Mucosa of descending colon (tissue), 3 donors: ENCODE data around the gene PCARE. TPM values are rescaled to one million over a fixed set of nuclear protein-coding genes. Genes with fewer than 3 reads are reported as not detected.
"Not testable (repeated sequence)": the region's sequence is repeated elsewhere in the genome, so short reads cannot be mapped to it uniquely, and the experiment has no call there.

Source experiments
- ATAC-seq: fragments of 200-7000 bp; cut with Tn5 transposase; one replicate; pipeline ENCODE4 v1.9.1; 2020; ENCODE audit warnings: mild to moderate bottlenecking, moderate library complexity
- DNase-seq, 3 donors: peaks; one replicate each; pipeline ENCODE4 v3.0.0-alpha.2; 2020
- H3K36me3 ChIP-seq: fragments of 200-600 bp; one replicate; pipeline ENCODE4 v1.8.0; 2021; ENCODE audit warnings: low read depth, mild to moderate bottlenecking
- H3K4me1 ChIP-seq: fragments of 200-600 bp; one replicate; pipeline ENCODE4 v1.8.0; 2021; ENCODE audit warnings: low read depth, mild to moderate bottlenecking
- H3K4me3 ChIP-seq: fragments of 200-600 bp; one replicate; pipeline ENCODE4 v1.8.0; 2021; ENCODE audit warnings: mild to moderate bottlenecking
- H3K9me3 ChIP-seq: fragments of 200-600 bp; one replicate; pipeline ENCODE4 v1.8.0; 2021; ENCODE audit warnings: mild to moderate bottlenecking
- CTCF ChIP-seq: fragments of 200-600 bp; IDR thresholded peaks from one replicate; pipeline ENCODE4 v1.8.0; 2022; ENCODE audit warnings: antibody characterized with exemption, mild to moderate bottlenecking
- intact Hi-C, 2 donors: fragments of 100-400 bp; cut with DNase I in 1 of 2; cut with micrococcal nuclease in 1 of 2; formaldehyde crosslinking; loops; one replicate each; pipeline versions ENCODE4 v1.11.0 to v1.11.1; 2022; cut with DNase I, micrococcal nuclease
- total RNA-seq, 3 donors: library from RNA; stranded (reverse); fragmentation: NEBNext Ultra II Directional in 2 of 3; extraction: Animal tissue kit (Norgen Biotek cat#: 25700) in 2 of 3; gene quantifications; one replicate each; pipeline versions ENCODE4 v1.2.1 to v1.2.4, GENCODE V29; 2021 to 2023
- donor health status: DM: no; HTN: no; CAD: no; lungs with moderate emphysema.
- donor health status: DM: no; HTN: no; CAD: no.
- donor health status: DM: no; HTN: yes; CAD: no.

The PCARE gene
- total RNA-seq, 3 donors from 2014 or later: not detected

GRCh38 chr2:29112379-29112778 lies 38.1 kb upstream of the PCARE start:
- H3K36me3 ChIP-seq: no peaks in the 10 kb centered on the region
- H3K4me3 ChIP-seq: no peak overlapping the region
- no peak for TF ChIP-seq CTCF
- no peaks in the 10 kb centered on the region for H3K4me1 ChIP-seq
- DNase-seq (no peak), ATAC-seq (no peak)
- intact Hi-C loops: no loop called here
- no peaks in the 10 kb centered on the region for H3K9me3 ChIP-seq

- Histone ChIP-seq H3K36me3 (no peaks in the 10 kb centered on the region), H3K4me3 (no peak overlapping the region), H3K4me1 (no peaks in the 10 kb centered on the region), H3K9me3 (no peaks in the 10 kb centered on the region)
- TF ChIP-seq CTCF: no peak
- intact Hi-C loops: no loop called here
- DNase-seq: no peak
- ATAC-seq: no peak
These were observed 36.7 kb upstream of the PCARE start for GRCh38 chr2:29110916-29111535.

- no peak for DNase-seq
- ATAC-seq: no peak
- no peaks in the 10 kb centered on the region for H3K9me3 ChIP-seq
- no peak overlapping the region for H3K4me3 ChIP-seq
- no peaks in the 10 kb centered on the region for H3K4me1 ChIP-seq
- intact Hi-C loops: no loop called here
- TF ChIP-seq CTCF: no peak
- H3K36me3 ChIP-seq: no peaks in the 10 kb centered on the region
These were observed 34.9 kb upstream of the PCARE start for GRCh38 chr2:29109246-29109645.

- DNase-seq (no peak), ATAC-seq (no peak)
- H3K4me1 ChIP-seq: no peaks in the 10 kb centered on the region
- intact Hi-C loops: no loop called here
- TF ChIP-seq CTCF: no peak
- no peaks in the 10 kb centered on the region for H3K9me3 ChIP-seq
- H3K36me3 ChIP-seq: no peaks in the 10 kb centered on the region
- H3K4me3 ChIP-seq: no peak overlapping the region
These were observed 33.9 kb upstream of the PCARE start for GRCh38 chr2:29108225-29108624.

GRCh38 chr2:29107547-29107946 lies 33.2 kb upstream of the PCARE start:
- DNase-seq, ATAC-seq, H3K9me3 ChIP-seq, H3K36me3 ChIP-seq, H3K4me3 ChIP-seq, H3K4me1 ChIP-seq, intact Hi-C loops: not testable (repeated sequence)

- no peaks in the 10 kb centered on the region for H3K4me1 ChIP-seq
- H3K4me3 ChIP-seq: no peak overlapping the region
- intact Hi-C loops: no loop called here
- DNase-seq (no peak), ATAC-seq (no peak)
- no peaks in the 10 kb centered on the region for H3K36me3 ChIP-seq
- no peak for TF ChIP-seq CTCF
- H3K9me3 ChIP-seq: no peaks in the 10 kb centered on the region
These were observed 32.7 kb upstream of the PCARE start for GRCh38 chr2:29106980-29107388.
